GM12872 (cell line): Measurements from ENCODE around the gene FDX1.

ENCODE experiments used
- CTCF ChIP-seq: IDR thresholded peaks from 3 replicates; pipeline ENCODE4 v1.5.1; 2011; ENCODE audit warnings: low read depth, mild to moderate bottlenecking, low read length, moderate library complexity; ENCODE audit not compliant: insufficient read depth

The FDX1 gene

GRCh38 chr11:110430267-110431050, 711 bp downstream of the FDX1 start:
- TF ChIP-seq CTCF = no peak

GRCh38 chr11:110431051-110431672, 1.4 kb downstream of the FDX1 start:
- no peak for TF ChIP-seq CTCF

GRCh38 chr11:110431674-110432073, 1.9 kb downstream of the FDX1 start:
- no peak for TF ChIP-seq CTCF

- no peak for TF ChIP-seq CTCF
Observed at GRCh38 chr11:110432713-110433392, 3.1 kb downstream of the FDX1 start.

GRCh38 chr11:110433393-110434333, 3.9 kb downstream of the FDX1 start:
- TF ChIP-seq CTCF = peak; percentile 25; the same call in 1 of the 3 replicates

- TF ChIP-seq CTCF = peak; percentile 59; the same call in 2 of the 3 replicates
Observed at GRCh38 chr11:110434952-110435779, 5.4 kb downstream of the FDX1 start.
